GM12878 (cell line): ENCODE data around the gene BRD2. TPM values are rescaled to one million over a fixed set of nuclear protein-coding genes. Genes with fewer than 3 reads are reported as not detected.

ENCODE experiments used
- BRCA1 ChIP-seq: IDR thresholded peaks from 2 replicates; pipeline ENCODE4 v1.6.1; 2011; ENCODE audit warnings: low read depth, low read length, improper control_type of control experiment
- CBX3 ChIP-seq: fragments of 200-600 bp; sonication (generic); IDR thresholded peaks from 2 replicates; pipeline ENCODE4 v1.6.1; 2016; ENCODE audit warnings: low read depth, borderline replicate concordance
- CREM ChIP-seq: IDR thresholded peaks from 2 replicates; pipeline ENCODE4 v1.6.1; 2014; ENCODE audit warnings: antibody characterized with exemption, low read depth
- ESRRA ChIP-seq: IDR thresholded peaks from 2 replicates; pipeline ENCODE4 v1.6.1; 2012; ENCODE audit warnings: mild to moderate bottlenecking, low read length, improper control_type of control experiment
- FOXM1 ChIP-seq: IDR thresholded peaks from 2 replicates; pipeline ENCODE4 v1.6.1; 2012; ENCODE audit warnings: low read depth, mild to moderate bottlenecking, inconsistent platforms, low read length, moderate library complexity
- GABPA ChIP-seq: IDR thresholded peaks from 2 replicates; pipeline ENCODE4 v1.6.1; 2014; ENCODE audit warnings: antibody characterized with exemption, low read depth, mild to moderate bottlenecking, inconsistent platforms
- HDAC6 ChIP-seq: fragments of 200-600 bp; sonication (generic); IDR thresholded peaks from one replicate; pipeline ENCODE4 v1.8.0; 2017; ENCODE audit warnings: antibody characterized with exemption; ENCODE audit not compliant: unreplicated experiment
- IKZF1 ChIP-seq: fragments of 450-650 bp; conservative IDR thresholded peaks from 2 replicates; pipeline ENCODE4 v1.6.1; 2017; ENCODE audit warnings: antibody characterized with exemption, mild to moderate bottlenecking
- IRF4 ChIP-seq: IDR thresholded peaks from 2 replicates; pipeline ENCODE4 v1.6.1; 2011; ENCODE audit warnings: low read depth, low read length
- JUNB ChIP-seq: IDR thresholded peaks from 2 replicates; pipeline ENCODE4 v1.6.1; 2016; ENCODE audit warnings: antibody characterized with exemption, mild to moderate bottlenecking
- KAT2A ChIP-seq: conservative IDR thresholded peaks from 2 replicates; pipeline ENCODE4 v1.6.1; 2011; ENCODE audit warnings: low read depth, low read length; ENCODE audit not compliant: control insufficient read depth
- PAX5 ChIP-seq: IDR thresholded peaks from 2 replicates; pipeline ENCODE4 v1.6.1; 2011; ENCODE audit warnings: low read depth, low read length, borderline replicate concordance
- PML ChIP-seq: IDR thresholded peaks from 2 replicates; pipeline ENCODE4 v1.6.1; 2012; ENCODE audit warnings: low read length, inconsistent platforms
- POLR2AphosphoS2 ChIP-seq: IDR thresholded peaks from 2 replicates; pipeline ENCODE4 v1.6.1; 2011; ENCODE audit warnings: low read depth, mild to moderate bottlenecking, low read length, improper control_type of control experiment, moderate library complexity
- POLR2AphosphoS5 ChIP-seq: IDR thresholded peaks from 2 replicates; pipeline ENCODE4 v1.6.1; 2011; ENCODE audit warnings: mild to moderate bottlenecking, low read length, inconsistent platforms
- SIN3A ChIP-seq: IDR thresholded peaks from 2 replicates; pipeline ENCODE4 v1.6.1; 2012; ENCODE audit warnings: low read depth, low read length, improper control_type of control experiment
- SIX5 ChIP-seq: IDR thresholded peaks from 2 replicates; pipeline ENCODE4 v1.6.1; 2011; ENCODE audit warnings: mild to moderate bottlenecking, low read depth, low read length, moderate library complexity; ENCODE audit not compliant: severe bottlenecking
- SRF ChIP-seq, 2 experiments: IDR thresholded peaks; 2 replicates each; pipeline ENCODE4 v1.6.1; 2011; ENCODE audit warnings: low read depth in 2 of 2, low read length in 2 of 2, mild to moderate bottlenecking in 1 of 2, moderate library complexity in 1 of 2
- SUPT20H ChIP-seq: IDR thresholded peaks from 2 replicates; pipeline ENCODE4 v1.6.1; 2011; ENCODE audit warnings: low read depth, mild to moderate bottlenecking, low read length, moderate library complexity, borderline replicate concordance; ENCODE audit not compliant: control insufficient read depth
- TARDBP ChIP-seq: IDR thresholded peaks from 2 replicates; pipeline ENCODE4 v1.6.1; 2016; ENCODE audit warnings: borderline replicate concordance
- YBX1 ChIP-seq: fragments of 450-650 bp; IDR thresholded peaks from 2 replicates; pipeline ENCODE4 v1.6.1; 2016; ENCODE audit warnings: antibody characterized with exemption
- polyA plus RNA-seq, 11 experiments: library from polyadenylated mRNA; depleted of rRNA in 4 of 11; unstranded in 6 of 11; stranded (reverse) in 5 of 11; fragments of >200 nt; fragmentation: Nextera tagmentation in 4 of 11; fragmentation: Illumina TruSeq in 1 of 11; extraction: Ambion mirVana in 4 of 11; extraction: Trizol in 1 of 11; gene quantifications; 1 replicate in 1 of 11; 2 replicates in 10 of 11; pipeline versions ENCODE4 v1.2.1 to v1.2.3, GENCODE V29; 2011 to 2016; ENCODE audit warnings: inconsistent platforms in 2 of 11, missing spikeins in 2 of 11, low read depth in 1 of 11
- total RNA-seq, 4 experiments: library from RNA; depleted of rRNA in 3 of 4; stranded (reverse); fragments of >200 nt in 3 of 4; fragmentation: Illumina TruSeq in 1 of 4; extraction: Trizol in 1 of 4; gene quantifications; 2 replicates each; pipeline versions ENCODE4 v1.2.1 to v1.2.3, GENCODE V29; 2013 to 2021
- TF ChIP-seq, protein P1 (sequence below): IDR thresholded peaks from 2 replicates; pipeline ENCODE4 v1.6.1; 2011; ENCODE audit warnings: borderline replicate concordance, low read depth, mild to moderate bottlenecking, moderate library complexity, low read length; ENCODE audit not compliant: insufficient read depth, poor library complexity, severe bottlenecking
- TF ChIP-seq, protein P2 (sequence below): fragments of 450-650 bp; IDR thresholded peaks from 2 replicates; pipeline ENCODE4 v1.6.1; 2014; ENCODE audit warnings: mild to moderate bottlenecking
- TF ChIP-seq, protein P3 (sequence below): IDR thresholded peaks from 2 replicates; pipeline ENCODE4 v1.6.1; 2011; ENCODE audit warnings: borderline replicate concordance, low read depth, mild to moderate bottlenecking, moderate library complexity, mixed read lengths, low read length; ENCODE audit not compliant: insufficient read depth; ENCODE audit errors: extremely low read length
- TF ChIP-seq, protein P4 (sequence below): fragments of 450-650 bp; IDR thresholded peaks from 2 replicates; pipeline ENCODE4 v1.6.1; 2016; ENCODE audit warnings: mild to moderate bottlenecking

The BRD2 gene
- total and polyA plus RNA-seq, 10 of the 15 experiments (the other 5 are each of a cell fraction or from before 2014, with no cell fraction given): 32.2 to 239 (median 139) TPM

DNA sequence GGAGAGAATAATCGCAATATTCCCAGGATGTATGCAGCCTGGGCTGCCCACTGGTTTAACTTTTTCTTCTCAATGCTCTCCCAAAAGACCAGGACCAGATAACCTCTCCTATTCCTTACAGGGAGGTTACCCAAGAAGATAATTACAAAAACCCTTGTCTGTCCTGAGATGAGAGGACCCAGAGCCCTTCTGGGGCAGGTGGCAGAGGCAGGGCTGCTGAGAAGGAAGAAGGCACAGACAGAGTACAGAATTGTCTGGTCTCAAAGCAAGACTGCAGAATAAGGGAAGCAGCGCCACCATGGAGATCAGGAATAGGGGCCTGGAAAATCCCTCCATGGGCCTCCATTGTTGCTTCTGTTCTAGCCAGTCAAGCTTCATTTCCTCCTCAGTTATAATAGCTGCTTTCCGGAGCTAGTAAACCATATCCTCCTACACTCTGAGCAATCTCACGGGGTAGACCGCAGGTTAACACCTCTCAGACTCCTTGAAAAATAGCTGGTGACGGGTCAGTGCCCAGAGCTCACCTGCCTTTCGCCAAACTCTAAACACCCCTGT lies 27.1 kb upstream of the BRD2 start (continued):
- TF ChIP-seq, protein P1, sequence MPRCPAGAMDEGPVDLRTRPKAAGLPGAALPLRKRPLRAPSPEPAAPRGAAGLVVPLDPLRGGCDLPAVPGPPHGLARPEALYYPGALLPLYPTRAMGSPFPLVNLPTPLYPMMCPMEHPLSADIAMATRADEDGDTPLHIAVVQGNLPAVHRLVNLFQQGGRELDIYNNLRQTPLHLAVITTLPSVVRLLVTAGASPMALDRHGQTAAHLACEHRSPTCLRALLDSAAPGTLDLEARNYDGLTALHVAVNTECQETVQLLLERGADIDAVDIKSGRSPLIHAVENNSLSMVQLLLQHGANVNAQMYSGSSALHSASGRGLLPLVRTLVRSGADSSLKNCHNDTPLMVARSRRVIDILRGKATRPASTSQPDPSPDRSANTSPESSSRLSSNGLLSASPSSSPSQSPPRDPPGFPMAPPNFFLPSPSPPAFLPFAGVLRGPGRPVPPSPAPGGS: peak; percentile 90
- TF ChIP-seq FOXM1 (peak; percentile 93), KAT2A (no peak), JUNB (peak; percentile 37), TARDBP (peak; percentile 59; the same call in 1 of the 2 replicates), PAX5 (peak; percentile 100), CREM (peak; percentile 85), POLR2AphosphoS5 (no peak; the same call in none of the 2 replicates), YBX1 (no peak), GABPA (no peak), ESRRA (no peak), CBX3 (no peak), HDAC6 (no peak), IKZF1 (peak; percentile 99), PML (peak; percentile 52; the same call in 1 of the 2 replicates), SIN3A (no peak), BRCA1 (no peak), IRF4 (peak; percentile 57; the same call in 1 of the 2 replicates), SRF (IDR thresholded peaks at IDR 0.05; ENCODE audit: low read depth in 2 of 2, low read length in 2 of 2) (no peak), SUPT20H (no peak), SIX5 (peak; percentile 27), POLR2AphosphoS2 (no peak)
- TF ChIP-seq, protein P2, sequence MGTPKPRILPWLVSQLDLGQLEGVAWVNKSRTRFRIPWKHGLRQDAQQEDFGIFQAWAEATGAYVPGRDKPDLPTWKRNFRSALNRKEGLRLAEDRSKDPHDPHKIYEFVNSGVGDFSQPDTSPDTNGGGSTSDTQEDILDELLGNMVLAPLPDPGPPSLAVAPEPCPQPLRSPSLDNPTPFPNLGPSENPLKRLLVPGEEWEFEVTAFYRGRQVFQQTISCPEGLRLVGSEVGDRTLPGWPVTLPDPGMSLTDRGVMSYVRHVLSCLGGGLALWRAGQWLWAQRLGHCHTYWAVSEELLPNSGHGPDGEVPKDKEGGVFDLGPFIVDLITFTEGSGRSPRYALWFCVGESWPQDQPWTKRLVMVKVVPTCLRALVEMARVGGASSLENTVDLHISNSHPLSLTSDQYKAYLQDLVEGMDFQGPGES: no peak
- TF ChIP-seq, protein P3, sequence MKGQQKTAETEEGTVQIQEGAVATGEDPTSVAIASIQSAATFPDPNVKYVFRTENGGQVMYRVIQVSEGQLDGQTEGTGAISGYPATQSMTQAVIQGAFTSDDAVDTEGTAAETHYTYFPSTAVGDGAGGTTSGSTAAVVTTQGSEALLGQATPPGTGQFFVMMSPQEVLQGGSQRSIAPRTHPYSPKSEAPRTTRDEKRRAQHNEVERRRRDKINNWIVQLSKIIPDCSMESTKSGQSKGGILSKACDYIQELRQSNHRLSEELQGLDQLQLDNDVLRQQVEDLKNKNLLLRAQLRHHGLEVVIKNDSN: no peak
- TF ChIP-seq, protein P4, sequence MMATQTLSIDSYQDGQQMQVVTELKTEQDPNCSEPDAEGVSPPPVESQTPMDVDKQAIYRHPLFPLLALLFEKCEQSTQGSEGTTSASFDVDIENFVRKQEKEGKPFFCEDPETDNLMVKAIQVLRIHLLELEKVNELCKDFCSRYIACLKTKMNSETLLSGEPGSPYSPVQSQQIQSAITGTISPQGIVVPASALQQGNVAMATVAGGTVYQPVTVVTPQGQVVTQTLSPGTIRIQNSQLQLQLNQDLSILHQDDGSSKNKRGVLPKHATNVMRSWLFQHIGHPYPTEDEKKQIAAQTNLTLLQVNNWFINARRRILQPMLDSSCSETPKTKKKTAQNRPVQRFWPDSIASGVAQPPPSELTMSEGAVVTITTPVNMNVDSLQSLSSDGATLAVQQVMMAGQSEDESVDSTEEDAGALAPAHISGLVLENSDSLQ: peak; percentile 28; the same call in 1 of the 2 replicates
